Measurements from ENCODE around the gene GORASP2. TPM values are rescaled to one million over a fixed set of nuclear protein-coding genes. Genes with fewer than 3 reads are reported as not detected.
"Not testable (repeated sequence)": the region's sequence is repeated elsewhere in the genome, so short reads cannot be mapped to it uniquely, and the experiment has no call there.

Gene GORASP2
- total RNA-seq, 2 donors from 2014 or later = 64.9 to 69.8 TPM

DNA sequence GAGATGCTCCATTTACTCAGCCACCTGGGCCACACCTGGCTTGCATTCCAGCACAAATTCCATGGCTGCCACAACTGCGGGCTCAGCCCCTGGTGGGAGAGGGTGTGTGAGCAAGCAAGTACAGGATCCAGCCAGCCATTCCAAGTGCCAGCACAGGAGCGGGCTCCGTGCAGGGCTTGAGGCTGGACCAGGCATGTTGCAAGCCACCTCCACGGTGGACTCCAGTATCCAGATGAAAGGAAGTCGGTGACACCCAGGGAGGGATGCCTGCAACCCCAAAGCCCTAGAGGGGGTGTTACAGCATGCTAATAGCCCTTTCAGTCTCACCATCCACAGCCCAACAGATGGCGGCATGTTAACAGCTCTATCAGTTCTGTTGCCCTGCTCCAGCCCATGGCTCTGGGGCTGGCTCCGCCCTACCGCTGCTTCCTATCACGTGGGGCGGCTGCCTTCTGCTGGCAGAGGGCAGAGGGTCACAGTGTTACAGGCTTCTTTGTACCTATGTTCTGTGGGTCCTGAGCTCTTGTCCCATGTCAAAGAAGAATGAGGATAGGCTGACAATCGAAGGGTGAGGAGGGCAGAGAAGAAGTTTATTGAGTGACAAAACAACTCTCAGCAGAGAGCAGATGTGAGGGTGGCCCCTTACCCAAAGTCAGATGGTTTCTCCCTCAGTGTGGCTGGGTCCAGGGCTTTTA, 11.7 kb upstream of the GORASP2 start:
- H3K27ac Mint-ChIP-seq = no peak overlapping the region
- peaks cover 13 to 32% of the 10 kb centered on the region in 2 donors for H3K9me3 Mint-ChIP-seq
- ATAC-seq = no peak
- peaks cover 41 to 44% of the 10 kb centered on the region in 2 donors for H3K36me3 Mint-ChIP-seq
- DNase-seq (ENCODE audit: low spot score in 2 of 2) = no peak

GRCh38 chr2:170917957-170918356, 11.1 kb upstream of the GORASP2 start:
- DNase-seq (ENCODE audit: low spot score in 2 of 2) = no peak
- Mint-ChIP-seq H3K27ac (no peak overlapping the region), H3K9me3 (peaks cover 10 to 28% of the 10 kb centered on the region in 2 donors), H3K36me3 (peaks cover 37 to 40% of the 10 kb centered on the region in 2 donors)
- ATAC-seq = no peak

GRCh38 chr2:170921873-170922272, 7.2 kb upstream of the GORASP2 start:
- peaks cover 25 to 44% of the 10 kb centered on the region in 2 donors for H3K36me3 Mint-ChIP-seq
- peaks cover 8 to 20% of the 10 kb centered on the region in 2 donors for H3K9me3 Mint-ChIP-seq
- H3K27ac Mint-ChIP-seq; DNase-seq (ENCODE audit: low spot score in 2 of 2); ATAC-seq: not testable (repeated sequence)

- H3K27ac Mint-ChIP-seq = no peak overlapping the region
- ATAC-seq = no peak
- H3K9me3 Mint-ChIP-seq = peaks cover 3 to 18% of the 10 kb centered on the region in 2 donors
- H3K36me3 Mint-ChIP-seq = peaks cover 18 to 37% of the 10 kb centered on the region in 2 donors
- no peak for DNase-seq (ENCODE audit: low spot score in 2 of 2)
These were observed 6.2 kb upstream of the GORASP2 start for GRCh38 chr2:170922634-170923494.

- Mint-ChIP-seq H3K36me3 (peaks cover 8 to 27% of the 10 kb centered on the region in 2 donors), H3K27ac (no peak overlapping the region)
- ATAC-seq = no peak
These were observed 5.3 kb upstream of the GORASP2 start for GRCh38 chr2:170923799-170924198.

GRCh38 chr2:170924969-170925368, 4.1 kb upstream of the GORASP2 start:
- DNase-seq (ENCODE audit: low spot score in 2 of 2) (no peak), ATAC-seq (peak in 1 of 2 donors; percentile 36)
- Mint-ChIP-seq H3K27ac (no peak overlapping the region), H3K9me3 (peaks cover 3 to 14% of the 10 kb centered on the region in 2 donors), H3K36me3 (peaks cover 10 to 26% of the 10 kb centered on the region in 2 donors)

More at GRCh38 chr2:170923799-170924198, 5.3 kb upstream of the GORASP2 start:
- DNase-seq (ENCODE audit: low spot score in 2 of 2) = no peak
- H3K9me3 Mint-ChIP-seq = peaks cover 3 to 14% of the 10 kb centered on the region in 2 donors

DNA sequence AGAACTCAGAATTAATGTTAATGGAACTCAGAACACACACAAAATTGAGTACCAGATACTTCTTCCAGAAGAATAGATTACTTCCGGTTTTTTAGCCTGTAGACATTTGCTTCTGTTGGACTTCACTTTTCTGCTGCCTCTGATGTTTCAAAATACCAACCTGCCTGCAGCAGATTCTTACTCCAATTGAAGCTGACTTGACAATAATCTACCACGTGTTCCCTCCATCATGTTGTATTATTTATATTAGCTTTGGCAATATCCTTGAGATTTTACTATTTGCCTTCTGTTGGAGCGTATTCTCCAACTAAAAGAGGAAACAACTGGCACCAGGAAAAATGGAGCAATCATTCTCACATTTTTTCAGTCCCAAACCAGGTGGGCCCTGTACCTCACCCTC, 3.1 kb upstream of the GORASP2 start:
- peaks cover 18 to 35% of the 10 kb centered on the region in 2 donors for H3K36me3 Mint-ChIP-seq
- no peak overlapping the region for H3K27ac Mint-ChIP-seq
- H3K9me3 Mint-ChIP-seq = peaks cover 3 to 14% of the 10 kb centered on the region in 2 donors
- ATAC-seq (no peak), DNase-seq (ENCODE audit: low spot score in 2 of 2) (no peak)

DNA sequence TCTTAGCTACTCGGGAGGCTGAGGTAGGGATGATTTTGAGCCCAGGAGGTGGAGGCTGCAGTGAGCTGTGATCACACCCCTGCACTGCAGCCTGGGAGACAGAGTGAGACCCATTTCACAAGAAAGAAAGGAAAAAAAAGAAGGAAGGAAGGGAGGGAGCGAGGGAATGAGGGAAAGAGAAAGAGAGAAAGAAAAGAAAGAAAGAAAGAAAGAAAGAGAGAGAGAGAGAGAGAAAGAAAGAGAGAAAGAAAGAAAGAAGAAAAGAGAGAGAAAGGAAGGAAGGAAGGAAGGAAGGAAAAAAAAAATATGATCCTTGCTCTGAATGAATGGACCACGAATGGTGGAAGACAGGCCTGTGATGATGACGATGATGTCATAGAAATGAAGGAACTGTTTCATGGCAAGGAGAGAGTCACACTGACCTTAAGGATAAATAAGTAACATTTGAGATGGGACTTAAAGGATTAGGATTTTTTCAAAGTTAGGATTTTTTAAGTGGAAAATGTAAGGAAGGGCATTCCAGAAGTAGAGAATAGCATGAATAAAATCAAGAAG, 2.2 kb upstream of the GORASP2 start:
- Mint-ChIP-seq H3K27ac (no peak overlapping the region), H3K36me3 (peaks cover 18 to 41% of the 10 kb centered on the region in 2 donors), H3K9me3 (peaks cover 3 to 14% of the 10 kb centered on the region in 2 donors)
- DNase-seq (ENCODE audit: low spot score in 2 of 2) (no peak), ATAC-seq (no peak)

GRCh38 chr2:170928036-170928823, 823 bp upstream of the GORASP2 start:
- Mint-ChIP-seq H3K36me3 (peaks cover 23 to 41% of the 10 kb centered on the region in 2 donors), H3K27ac (peak overlapping the region; percentile 95 to 97), H3K9me3 (peaks cover 3 to 14% of the 10 kb centered on the region in 2 donors)
- ATAC-seq (no peak), DNase-seq (ENCODE audit: low spot score in 2 of 2) (peak in 1 of 2 donors; percentile 11)

DNA sequence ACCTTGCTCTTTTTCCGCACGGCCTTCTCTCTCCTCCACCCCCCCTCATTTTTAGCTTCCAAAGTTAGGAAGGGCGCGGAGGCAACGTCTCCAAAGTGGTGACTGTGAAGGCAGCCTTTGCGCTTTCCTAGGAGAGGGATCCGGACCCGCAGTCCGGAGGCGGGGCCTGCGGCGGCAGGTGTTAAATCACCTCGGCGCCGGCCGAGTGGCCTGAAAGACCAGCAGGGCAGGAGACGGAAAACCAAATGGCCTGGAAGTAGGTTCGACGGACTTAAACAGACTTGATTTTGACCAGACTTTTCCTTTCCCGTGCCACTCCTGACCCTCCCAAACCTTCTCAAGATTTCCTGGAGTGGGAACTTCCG, 615 bp downstream of the GORASP2 start:
- H3K9me3 Mint-ChIP-seq = peaks cover 2 to 13% of the 10 kb centered on the region in 2 donors
- peak overlapping the region; percentile 97 to 100 for H3K27ac Mint-ChIP-seq
- peak in 1 of 2 donors; percentile 49 for DNase-seq (ENCODE audit: low spot score in 2 of 2)
- H3K36me3 Mint-ChIP-seq = peaks cover 21 to 30% of the 10 kb centered on the region in 2 donors
- peak in 1 of 2 donors; percentile 7 for ATAC-seq

GRCh38 chr2:170930131-170930990, 1.3 kb downstream of the GORASP2 start:
- peak in 1 of 2 donors; percentile 60 for DNase-seq (ENCODE audit: low spot score in 2 of 2)
- peaks cover 17 to 26% of the 10 kb centered on the region in 2 donors for H3K36me3 Mint-ChIP-seq
- H3K27ac Mint-ChIP-seq = peak overlapping the region; percentile 97 to 100
- peak; percentile 23 to 54 for ATAC-seq
- peaks cover 0 to 9% of the 10 kb centered on the region in 2 donors for H3K9me3 Mint-ChIP-seq

GRCh38 chr2:170930991-170931266, 1.9 kb downstream of the GORASP2 start:
- Mint-ChIP-seq H3K9me3 (peaks cover 0 to 9% of the 10 kb centered on the region in 2 donors), H3K36me3 (peaks cover 17 to 26% of the 10 kb centered on the region in 2 donors), H3K27ac (peak overlapping the region; percentile 97 to 100)
- no peak for DNase-seq (ENCODE audit: low spot score in 2 of 2)
- no peak for ATAC-seq

DNA sequence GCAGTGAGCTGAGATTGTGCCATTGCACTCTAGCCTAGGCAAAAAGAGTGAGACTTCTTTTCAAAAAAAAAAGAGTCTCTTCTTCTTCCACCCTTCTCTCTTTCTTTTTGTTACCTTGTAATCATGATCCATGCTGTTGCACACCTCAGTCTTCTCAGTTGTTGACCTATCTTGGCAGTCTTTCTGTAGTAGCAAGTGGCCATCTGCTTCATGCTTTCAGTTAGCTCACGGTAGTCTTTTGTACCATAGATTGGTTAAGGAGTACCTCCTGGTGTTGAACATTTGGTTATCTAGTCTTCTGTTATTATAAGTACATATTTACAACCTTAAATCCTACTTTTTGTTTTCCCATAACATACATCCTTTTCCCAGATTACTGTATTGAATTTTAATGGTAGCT, 3.1 kb downstream of the GORASP2 start:
- peaks cover 0 to 1% of the 10 kb centered on the region in 2 donors for H3K9me3 Mint-ChIP-seq
- H3K36me3 Mint-ChIP-seq = peaks cover 17 to 18% of the 10 kb centered on the region in 2 donors
- ATAC-seq = no peak
- H3K27ac Mint-ChIP-seq = no peak overlapping the region
- no peak for DNase-seq (ENCODE audit: low spot score in 2 of 2)

- H3K27ac Mint-ChIP-seq = no peak overlapping the region
- H3K9me3 Mint-ChIP-seq = no peaks in the 10 kb centered on the region
- ATAC-seq (no peak), DNase-seq (ENCODE audit: low spot score in 2 of 2) (no peak)
- H3K36me3 Mint-ChIP-seq = peaks cover 17 to 18% of the 10 kb centered on the region in 2 donors
These were observed 3.9 kb downstream of the GORASP2 start for GRCh38 chr2:170932948-170933347.

DNA sequence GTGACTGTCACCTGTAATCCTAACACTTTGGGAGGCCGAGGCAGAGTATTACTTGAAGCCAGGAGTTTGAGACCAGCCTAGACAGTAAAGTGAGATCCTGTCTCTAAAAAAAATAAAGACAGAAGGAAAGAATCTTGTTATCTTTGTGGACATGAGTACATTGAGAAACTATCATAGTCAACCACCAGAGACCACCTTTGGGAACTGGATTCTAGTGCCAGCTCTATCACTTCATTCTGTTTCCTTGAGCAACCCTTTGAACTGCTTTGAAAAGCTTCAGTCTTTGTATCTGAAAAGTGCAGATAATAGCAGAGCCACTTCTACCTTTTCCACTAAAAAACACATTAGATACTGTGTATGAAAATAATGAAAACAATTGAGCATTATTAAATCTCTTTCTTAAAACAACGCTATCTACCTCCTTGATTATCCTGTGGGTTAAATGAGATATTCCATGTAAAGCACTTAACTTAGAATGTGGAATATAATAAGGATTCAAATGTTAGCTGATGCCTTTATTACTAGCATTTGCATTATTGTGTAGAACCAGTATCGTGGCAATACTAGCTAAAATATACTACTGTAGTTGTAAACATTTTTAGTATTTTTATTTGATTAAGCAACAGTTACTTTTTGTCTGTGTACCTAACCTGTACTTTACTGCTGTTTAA, 8.8 kb downstream of the GORASP2 start:
- DNase-seq (ENCODE audit: low spot score in 2 of 2) (no peak), ATAC-seq (no peak)
- peak overlapping the region in 1 of 2 donors; percentile 4 for H3K27ac Mint-ChIP-seq
- H3K9me3 Mint-ChIP-seq = no peaks in the 10 kb centered on the region
- H3K36me3 Mint-ChIP-seq = no peaks in the 10 kb centered on the region
